Small intestine (tissue), 7 donors: ENCODE results near the gene TMPRSS9. TPM values are rescaled to one million over a fixed set of nuclear protein-coding genes. Genes with fewer than 3 reads are reported as not detected.

ENCODE experiments used
- DNase-seq, 2 donors: peaks; one replicate each; pipeline versions ENCODE4 v3.0.0 to v3.0.0-alpha.2; 2013
- FAIRE-seq: peaks from 2 replicates; lab custom pipeline; 2012; peaks lifted over from hg19 to GRCh38; lab: Jason Lieb, UNC
- H3K27ac ChIP-seq, 3 donors: one replicate each; pipeline ENCODE4 v1.5.1; 2013; ENCODE audit warnings: low read length in 2 of 3, mild to moderate bottlenecking in 2 of 3, control low read depth in 1 of 3, inconsistent platforms in 1 of 3, low read depth in 1 of 3, moderate library complexity in 1 of 3
- H3K27me3 ChIP-seq, 3 donors: one replicate each; pipeline ENCODE4 v1.6.1; 2013; ENCODE audit warnings: low read length in 3 of 3, inconsistent platforms in 1 of 3; ENCODE audit not compliant: control insufficient read depth in 3 of 3, insufficient read depth in 3 of 3
- H3K36me3 ChIP-seq, 3 donors: one replicate each; pipeline ENCODE4 v1.6.1; 2013; ENCODE audit warnings: low read length in 3 of 3, inconsistent platforms in 1 of 3, low read depth in 1 of 3, mild to moderate bottlenecking in 1 of 3, moderate library complexity in 1 of 3; ENCODE audit not compliant: control insufficient read depth in 3 of 3, insufficient read depth in 2 of 3
- H3K4me1 ChIP-seq, 3 donors: one replicate each; pipeline ENCODE4 v1.6.1; 2013; ENCODE audit warnings: low read length in 2 of 3, inconsistent platforms in 1 of 3, low read depth in 1 of 3, mild to moderate bottlenecking in 1 of 3, moderate library complexity in 1 of 3; ENCODE audit not compliant: control insufficient read depth in 3 of 3, insufficient read depth in 2 of 3
- H3K4me3 ChIP-seq, 3 donors: one replicate each; pipeline ENCODE4 v1.5.1; 2013; ENCODE audit warnings: low read length in 3 of 3, control low read depth in 1 of 3, inconsistent platforms in 1 of 3, low read depth in 1 of 3, mild to moderate bottlenecking in 1 of 3, moderate library complexity in 1 of 3
- H3K9me3 ChIP-seq, 2 donors: one replicate each; pipeline ENCODE4 v1.6.1; 2013; ENCODE audit warnings: low read depth in 1 of 2, low read length in 1 of 2; ENCODE audit not compliant: control insufficient read depth in 2 of 2, insufficient read depth in 1 of 2
- WGBS, 3 donors: extraction: QIAGEN DNeasy Blood & Tissue Kit; methylation state at CpG; one replicate each; pipeline ENCODE4 v1.1.7; 2013; 5-methylcytosine and 5-hydroxymethylcytosine counted together
- polyA plus RNA-seq, 4 donors: library from polyadenylated mRNA; stranded (reverse) in 3 of 4; unstranded in 1 of 4; fragments of 200-250 nt in 3 of 4; fragments of 120-200 nt in 1 of 4; gene quantifications; one replicate each; pipeline versions ENCODE4 v1.2.1 to v1.2.3, GENCODE V29; 2013
- donor health status: healthy with polysubstance abuse.
- donor health status: control.
- donor health status: control.
- donor health status: Bipolar disorder and iron deficiency.
- donor health status: healthy.

TMPRSS9 gene
- polyA plus RNA-seq, 4 donors, result 0.53 to 0.54 TPM; not detected in 2

- FAIRE-seq (no peak), DNase-seq (no peak)
- Histone ChIP-seq H3K27me3 (peaks cover 0 to 3% (median 0%) of the 10 kb centered on the region in 3 donors), H3K36me3 (no peaks in the 10 kb centered on the region), H3K27ac (no peak overlapping the region), H3K4me3 (no peak overlapping the region), H3K4me1 (no peaks in the 10 kb centered on the region), H3K9me3 (peaks cover 0 to 18% of the 10 kb centered on the region in 2 donors)
- WGBS, 3 donors, result 64 to 73% (median 68%) methylated on average over 18 of the region's 18 CpGs
Measured at GRCh38 chr19:2381148-2381820, 21.2 kb downstream of the TMPRSS9 start.

GRCh38 chr19:2382530-2383222, 22.6 kb downstream of the TMPRSS9 start:
- peaks cover 0 to 4% (median 0%) of the 10 kb centered on the region in 3 donors for H3K27me3 ChIP-seq
- H3K4me3 ChIP-seq, result no peak overlapping the region
- H3K4me1 ChIP-seq, result no peaks in the 10 kb centered on the region
- no peak overlapping the region for H3K27ac ChIP-seq
- H3K36me3 ChIP-seq, result no peaks in the 10 kb centered on the region
- peaks cover 0 to 18% of the 10 kb centered on the region in 2 donors for H3K9me3 ChIP-seq
- FAIRE-seq (no peak), DNase-seq (no peak)
- WGBS, 3 donors, result 86 to 91% (median 89%) methylated on average over 13 of the region's 13 CpGs

GRCh38 chr19:2385053-2385721, 25.1 kb downstream of the TMPRSS9 start:
- Histone ChIP-seq H3K27ac (peak overlapping the region in 1 of 3 donors; percentile 7), H3K4me1 (no peaks in the 10 kb centered on the region), H3K36me3 (no peaks in the 10 kb centered on the region), H3K4me3 (no peak overlapping the region), H3K27me3 (peaks cover 0 to 7% (median 0%) of the 10 kb centered on the region in 3 donors), H3K9me3 (peaks cover 0 to 10% of the 10 kb centered on the region in 2 donors)
- WGBS, 3 donors, result 11 to 21% (median 20%) methylated on average over 23 to 37 of the region's 37 CpGs
- FAIRE-seq (no peak), DNase-seq (peak; percentile 58 to 81)

- DNase-seq, result no peak
- 76 to 83% (median 81%) methylated on average over 20 of the region's 20 CpGs for WGBS, 3 donors
- no peak overlapping the region for H3K4me3 ChIP-seq
- H3K27ac ChIP-seq, result no peak overlapping the region
- H3K9me3 ChIP-seq, result peaks cover 0 to 3% of the 10 kb centered on the region in 2 donors
- H3K36me3 ChIP-seq, result no peaks in the 10 kb centered on the region
- FAIRE-seq, result no peak
- H3K27me3 ChIP-seq, result peaks cover 0 to 4% (median 0%) of the 10 kb centered on the region in 3 donors
- no peaks in the 10 kb centered on the region for H3K4me1 ChIP-seq
Measured at GRCh38 chr19:2387367-2388288, 27.6 kb downstream of the TMPRSS9 start.

GRCh38 chr19:2389594-2389993, 29.5 kb downstream of the TMPRSS9 start:
- DNase-seq, result no peak
- Histone ChIP-seq H3K27ac (no peak overlapping the region), H3K9me3 (peaks cover 0 to 6% of the 10 kb centered on the region in 2 donors), H3K4me3 (no peak overlapping the region), H3K4me1 (no peaks in the 10 kb centered on the region), H3K36me3 (no peaks in the 10 kb centered on the region), H3K27me3 (peaks cover 0 to 4% (median 0%) of the 10 kb centered on the region in 3 donors)
- 81 to 85% (median 82%) methylated on average over 21 of the region's 21 CpGs for WGBS, 3 donors
- FAIRE-seq, result no peak

- Histone ChIP-seq H3K27ac (no peak overlapping the region), H3K4me1 (peaks cover 0 to 5% (median 0%) of the 10 kb centered on the region in 3 donors), H3K27me3 (peaks cover 0 to 4% (median 0%) of the 10 kb centered on the region in 3 donors), H3K36me3 (no peaks in the 10 kb centered on the region), H3K9me3 (peaks cover 0 to 6% of the 10 kb centered on the region in 2 donors), H3K4me3 (no peak overlapping the region)
- no peak for FAIRE-seq
- 3 to 7% (median 6%) methylated on average over 10 of the region's 10 CpGs for WGBS, 3 donors
- peak; percentile 67 to 69 for DNase-seq
Measured at GRCh38 chr19:2391118-2391725, 31.2 kb downstream of the TMPRSS9 start.

GRCh38 chr19:2392366-2392765, 32.3 kb downstream of the TMPRSS9 start:
- Histone ChIP-seq H3K27me3 (peaks cover 0 to 4% (median 0%) of the 10 kb centered on the region in 3 donors), H3K9me3 (peaks cover 0 to 6% of the 10 kb centered on the region in 2 donors), H3K4me3 (no peak overlapping the region), H3K4me1 (peaks cover 0 to 5% (median 0%) of the 10 kb centered on the region in 3 donors), H3K27ac (no peak overlapping the region), H3K36me3 (no peaks in the 10 kb centered on the region)
- WGBS, 3 donors, result 67 to 79% (median 73%) methylated on average over 7 of the region's 7 CpGs
- no peak for FAIRE-seq
- no peak for DNase-seq
